Measurements from ENCODE around the gene MOGAT2.
"Not testable (repeated sequence)": the region's sequence is repeated elsewhere in the genome, so short reads cannot be mapped to it uniquely, and the experiment has no call there.

MOGAT2 gene

GRCh38 chr11:75717608-75718418 is at the start of gene MOGAT2:
Gene MOGAT2, plus strand, starts transcription at chr11:75717838. Its CDS starts 51 bp downstream, at chr11:75717889.
- DNase-seq (ENCODE audit: low read depth), result no peak

DNA sequence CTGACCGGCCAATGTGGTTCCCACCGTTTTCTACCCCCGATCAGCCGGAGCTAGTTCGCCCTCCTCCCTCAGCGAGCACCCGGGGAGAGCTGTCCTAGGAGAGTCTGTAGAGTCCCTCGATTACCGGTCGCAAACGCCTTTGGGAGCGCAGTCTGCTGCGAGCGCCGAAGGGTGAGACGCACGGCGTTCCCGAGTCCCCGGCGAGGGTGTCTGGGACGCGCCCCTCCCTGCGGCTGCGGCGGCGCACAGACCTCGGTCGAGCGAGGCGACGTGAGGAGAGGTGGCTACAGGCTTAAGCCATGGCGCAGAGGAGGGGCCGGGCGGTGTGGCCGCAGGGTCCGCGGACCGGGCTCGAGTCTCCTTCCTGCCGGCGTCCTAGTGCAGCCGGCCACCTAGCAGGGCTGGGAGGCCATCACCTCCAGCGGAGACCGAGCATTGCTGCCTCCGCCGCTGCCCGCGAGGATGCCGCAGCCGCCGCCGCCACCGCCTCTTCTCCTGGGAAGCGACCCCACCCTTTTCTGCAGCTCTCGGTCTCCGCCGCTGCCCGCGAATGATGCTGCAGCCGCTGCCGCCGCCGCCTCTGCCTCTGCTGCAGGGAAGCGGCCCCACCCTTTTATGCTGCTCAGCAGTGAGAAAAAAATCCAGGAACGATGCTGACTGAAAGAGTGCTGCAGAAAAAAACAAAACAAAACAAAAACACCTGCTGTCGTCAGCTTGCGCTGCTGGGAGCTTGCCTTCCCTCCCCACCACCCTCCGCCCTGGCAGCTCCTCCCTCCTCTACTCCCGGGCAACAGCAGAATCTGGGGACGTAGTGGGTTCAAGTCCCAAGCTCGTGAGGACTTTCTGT is 49.0 kb upstream of the MOGAT2 start, which contains the start of gene MAP6:
Gene MAP6 (minus strand): TSS at position 588 of the 847 bp plus-strand sequence. CDS start 669 bp downstream, outside the sequence.
- no peak for DNase-seq (ENCODE audit: low read depth)

- DNase-seq (ENCODE audit: low read depth), result no peak
Measured at GRCh38 chr11:75673977-75674582, 43.6 kb upstream of the MOGAT2 start.

DNA sequence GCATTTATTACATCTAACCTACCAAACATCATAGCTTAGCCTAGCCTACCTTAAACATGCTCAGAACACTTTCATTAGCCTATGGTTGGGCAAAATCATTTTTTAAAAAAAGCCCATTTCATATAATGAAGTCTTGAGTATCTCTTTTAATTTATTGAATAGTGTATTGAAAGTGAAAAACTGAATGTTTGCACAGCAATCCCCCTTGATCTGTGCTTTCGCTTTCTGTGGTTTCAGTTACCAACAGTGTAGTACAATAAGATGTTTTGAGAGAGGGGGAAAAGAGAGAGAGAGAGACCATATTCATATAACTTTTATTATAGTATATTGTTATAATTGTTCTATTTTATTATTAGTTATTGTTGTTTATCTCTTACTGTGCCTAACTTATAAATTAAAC is 40.4 kb upstream of the MOGAT2 start:
- no peak for DNase-seq (ENCODE audit: low read depth)

DNA sequence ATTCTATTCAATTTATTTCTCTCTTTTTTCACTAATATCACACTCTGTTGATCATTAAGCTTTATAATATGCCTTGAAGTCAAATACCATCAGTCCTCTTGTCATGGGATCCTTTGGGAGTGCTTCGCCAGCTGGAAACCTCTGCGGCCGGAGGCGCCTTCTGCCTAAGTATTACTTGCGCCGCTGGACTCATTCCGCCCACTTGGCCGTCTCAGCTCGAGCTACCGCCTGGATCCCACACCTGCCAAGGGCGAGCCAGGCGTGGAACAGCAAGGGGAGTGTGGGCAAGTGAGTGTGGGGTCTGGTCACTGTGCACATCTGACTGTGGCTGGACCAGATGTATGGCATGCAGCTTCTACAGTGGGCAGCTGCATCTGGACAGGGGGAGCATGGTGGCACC is 39.7 kb upstream of the MOGAT2 start:
- DNase-seq (ENCODE audit: low read depth), result no peak

GRCh38 chr11:75678620-75679259 is 38.9 kb upstream of the MOGAT2 start:
- DNase-seq (ENCODE audit: low read depth), result no peak

- no peak for DNase-seq (ENCODE audit: low read depth)
Measured at GRCh38 chr11:75679566-75679965, 38.1 kb upstream of the MOGAT2 start.

DNA sequence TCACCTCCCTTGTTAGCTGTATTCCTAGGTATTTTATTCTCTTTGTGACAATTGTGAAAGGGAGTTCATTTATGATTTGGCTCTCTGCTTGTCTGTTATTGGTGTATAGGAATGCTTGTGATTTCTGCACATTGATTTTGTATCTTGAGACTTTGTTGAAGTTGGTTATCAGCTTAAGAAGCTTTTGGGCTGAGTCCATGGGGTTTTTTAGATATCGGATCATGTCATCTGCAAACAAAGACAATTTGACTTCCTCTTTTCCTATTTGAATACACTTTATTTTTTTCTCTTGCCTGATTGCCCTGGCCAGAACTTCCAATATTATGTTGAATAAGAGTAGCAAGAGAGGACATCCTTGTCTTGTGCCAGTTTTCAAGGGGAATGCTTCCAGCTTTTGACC is 33.8 kb upstream of the MOGAT2 start:
- not testable (repeated sequence) for DNase-seq (ENCODE audit: low read depth)

- DNase-seq (ENCODE audit: low read depth), result no peak
Measured at GRCh38 chr11:75689863-75690609, 27.6 kb upstream of the MOGAT2 start.

GRCh38 chr11:75691804-75692203 is 25.8 kb upstream of the MOGAT2 start:
- DNase-seq (ENCODE audit: low read depth), result no peak

DNA sequence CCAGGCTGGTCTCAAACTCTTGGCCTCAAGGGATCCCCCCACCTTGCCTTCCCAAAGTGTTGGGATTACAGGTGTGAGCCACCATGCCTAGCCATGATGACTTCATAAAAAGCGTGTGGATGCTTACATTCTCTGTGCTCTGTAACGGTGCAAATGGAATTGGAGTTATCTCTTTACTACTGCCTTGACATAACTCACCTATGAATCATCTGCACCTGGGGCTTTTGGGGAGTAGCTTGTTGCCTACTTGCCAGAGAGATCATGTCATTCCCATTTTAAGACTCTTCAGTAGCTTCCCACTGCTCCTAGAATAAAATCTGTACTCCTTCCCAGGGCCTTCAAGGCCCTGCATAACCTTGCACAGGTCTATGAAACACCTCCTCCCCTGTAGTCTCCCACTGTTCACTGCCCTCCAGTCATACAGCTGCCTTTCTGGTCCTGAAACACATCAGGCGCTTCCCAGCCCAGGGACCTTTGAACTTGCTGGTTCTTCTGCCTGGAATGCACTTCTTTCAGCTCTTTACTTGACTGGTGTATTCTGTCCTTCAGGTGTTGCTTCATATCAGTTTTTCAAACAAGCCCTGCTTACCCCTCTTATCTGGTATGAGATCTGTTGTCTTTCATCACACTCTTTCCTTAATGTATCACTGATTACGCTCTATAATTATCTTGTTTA is 19.6 kb upstream of the MOGAT2 start:
- DNase-seq (ENCODE audit: low read depth), result no peak

DNA sequence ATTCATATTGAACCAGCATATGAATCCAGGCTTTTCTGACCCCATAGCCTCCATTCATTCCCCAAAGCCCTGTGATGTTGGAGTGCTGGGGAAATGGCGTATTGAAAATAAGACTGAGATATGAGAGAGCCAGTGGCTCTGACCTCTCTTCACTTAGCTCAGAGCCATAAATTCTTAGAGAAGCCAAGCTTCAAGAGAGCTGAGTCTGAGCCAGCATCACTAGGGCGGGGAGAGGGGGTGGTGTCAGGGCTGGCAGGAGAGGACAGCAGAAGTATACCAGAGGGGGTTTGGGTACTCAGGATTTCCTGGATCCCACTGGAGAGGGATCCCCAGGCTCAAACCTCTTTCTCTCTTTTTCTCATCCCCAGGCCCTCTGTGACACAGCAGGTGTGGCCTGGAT is 16.7 kb upstream of the MOGAT2 start:
- DNase-seq (ENCODE audit: low read depth), result no peak

- no peak for DNase-seq (ENCODE audit: low read depth)
Measured at GRCh38 chr11:75703695-75704237, 13.9 kb upstream of the MOGAT2 start.

DNA sequence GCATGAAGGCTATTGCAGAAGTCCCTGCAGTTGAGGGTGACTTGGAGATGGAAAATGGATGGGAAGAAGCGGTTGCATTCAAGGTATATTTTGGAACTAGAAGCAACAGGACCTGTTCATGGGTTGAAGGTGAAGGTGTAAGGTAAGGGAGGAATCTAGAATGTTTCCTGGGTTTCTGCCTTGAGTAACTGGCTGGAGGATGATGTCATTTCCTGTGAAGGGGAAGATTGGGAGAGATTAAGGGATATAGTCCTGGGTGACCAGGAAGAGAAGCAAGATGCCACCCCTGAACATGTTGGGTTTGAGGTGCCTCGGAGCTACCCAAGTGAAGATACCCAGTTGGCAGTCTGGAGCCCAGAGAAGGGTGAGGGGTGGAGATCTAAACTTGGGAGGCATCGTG is 12.1 kb upstream of the MOGAT2 start:
- DNase-seq (ENCODE audit: low read depth), result no peak

DNA sequence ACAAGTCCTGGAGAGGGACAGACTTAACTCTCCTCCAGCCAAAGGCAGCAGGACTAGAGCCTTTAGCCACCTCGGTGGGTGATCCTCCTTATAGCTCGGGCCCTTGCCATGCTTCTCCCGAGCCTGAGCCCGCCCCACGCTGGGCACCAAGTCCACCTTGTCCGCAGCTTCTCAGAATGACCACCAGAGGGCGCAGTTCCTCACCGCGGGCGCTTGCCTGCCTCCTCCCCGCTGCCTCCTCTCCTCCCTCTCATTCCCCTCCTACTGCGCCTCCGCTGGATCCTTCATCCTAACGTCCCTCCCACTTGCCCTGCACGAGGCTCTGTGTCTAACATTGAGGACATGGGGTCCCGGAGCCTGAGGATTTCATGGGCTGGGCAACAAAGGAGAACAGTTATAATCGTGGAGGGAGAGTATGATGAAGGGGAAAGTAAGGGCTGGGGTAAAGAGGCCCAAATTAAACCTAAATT is 11.3 kb upstream of the MOGAT2 start:
- DNase-seq (ENCODE audit: low read depth), result peak; percentile 58

DNA sequence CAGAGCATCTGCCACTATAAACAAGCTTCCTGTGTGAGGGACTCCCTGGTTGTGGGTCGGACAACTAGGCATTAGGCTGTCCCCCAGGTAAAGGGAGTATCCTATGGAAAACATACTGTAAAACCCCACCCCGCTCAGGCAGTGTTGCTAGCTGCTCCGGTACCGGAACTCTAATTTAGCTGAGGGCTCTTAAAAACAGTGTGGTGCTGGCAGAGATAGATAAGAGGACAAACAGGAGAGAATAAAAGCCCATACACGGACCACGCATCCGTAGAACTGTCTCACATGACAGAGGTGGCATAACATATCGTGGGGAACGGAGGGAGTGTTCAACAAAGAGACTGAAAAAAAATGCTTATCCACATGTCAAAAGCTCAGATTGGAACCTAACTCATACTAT is 3.4 kb upstream of the MOGAT2 start:
- no peak for DNase-seq (ENCODE audit: low read depth)

DNA sequence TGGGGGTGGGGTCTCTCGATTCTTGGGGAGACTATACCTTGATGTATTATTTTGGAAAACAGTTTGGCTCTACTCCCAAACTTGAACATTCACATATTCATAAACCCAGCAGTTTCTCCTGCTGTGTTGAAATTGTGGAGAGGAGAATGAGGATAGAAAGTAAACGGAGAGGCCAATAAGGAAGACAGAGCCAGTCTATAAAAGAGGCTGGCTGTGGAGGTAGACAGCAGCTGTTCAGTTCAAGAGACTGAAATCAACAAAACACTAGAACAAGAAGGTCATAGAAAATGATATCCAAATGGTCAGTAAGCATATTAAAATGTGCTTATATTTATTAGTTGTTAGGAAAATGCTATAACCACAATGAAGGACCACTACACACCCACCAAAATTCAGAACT is 1.9 kb upstream of the MOGAT2 start:
- DNase-seq (ENCODE audit: low read depth), result no peak

GRCh38 chr11:75716659-75717058 is 979 bp upstream of the MOGAT2 start:
- no peak for DNase-seq (ENCODE audit: low read depth)

DNA sequence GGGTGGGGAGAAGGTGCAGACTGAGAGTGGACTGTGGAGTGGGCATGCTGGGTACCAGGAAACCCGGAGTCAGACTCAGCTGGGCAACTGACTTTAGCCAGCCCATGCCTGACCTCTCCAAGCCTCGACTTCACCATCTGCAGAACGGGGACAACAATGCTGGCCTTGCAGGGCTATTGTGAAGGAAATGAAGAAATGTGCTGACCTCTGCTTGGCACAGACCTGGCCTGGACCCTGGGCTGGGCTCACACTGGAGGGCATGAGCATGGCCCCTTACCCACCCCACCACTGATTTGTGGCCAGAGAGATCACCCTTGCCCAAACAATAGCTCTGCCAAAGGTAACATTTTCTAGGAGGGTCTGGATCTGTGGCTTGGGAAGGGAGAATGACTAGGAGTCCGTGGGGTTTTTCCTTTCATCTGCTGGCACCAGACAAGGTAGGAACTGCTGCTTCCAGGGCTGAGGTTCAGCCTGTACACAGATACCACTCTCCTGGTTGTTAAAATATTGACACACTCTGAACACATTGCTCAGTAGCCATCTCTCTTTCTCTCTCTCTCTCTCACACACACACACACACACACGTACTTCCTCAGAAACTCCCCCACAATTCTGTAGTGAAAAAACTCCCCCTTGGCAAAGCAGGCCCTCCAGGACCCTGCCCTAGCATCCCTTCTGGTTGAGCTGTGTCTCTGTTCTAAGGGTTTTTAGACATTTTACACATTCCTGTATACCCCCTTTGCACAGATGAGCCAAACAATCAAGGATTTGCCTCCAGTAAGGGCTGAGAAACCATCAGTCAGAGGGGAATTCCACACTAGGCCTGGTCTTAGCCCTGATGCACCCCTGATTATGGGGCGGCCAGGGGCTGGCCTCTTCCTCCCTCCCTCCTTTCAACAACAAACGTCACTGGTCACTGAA is 1.0 kb downstream of the MOGAT2 start:
- DNase-seq (ENCODE audit: low read depth), result no peak
